NCI-H1436 treated with DMSO at 0.1 percent for 48 hours (cell line): ENCODE results near the gene RYK.

Source experiments
- DNase-seq: peaks from one replicate; lab custom pipeline; 2025; lab: John Stamatoyannopoulos, UW

Gene RYK

GRCh38 chr3:134148534-134148933 is 102.1 kb downstream of the RYK start:
- DNase-seq: no peak

- no peak for DNase-seq
Measured at GRCh38 chr3:134147411-134147810, 103.2 kb downstream of the RYK start.

- no peak for DNase-seq
Measured at GRCh38 chr3:134146666-134147065, 104.0 kb downstream of the RYK start.

- no peak for DNase-seq
Measured at GRCh38 chr3:134145183-134145582, 105.5 kb downstream of the RYK start.

- no peak for DNase-seq
Measured at GRCh38 chr3:134144694-134145093, 106.0 kb downstream of the RYK start.

- no peak for DNase-seq
Measured at GRCh38 chr3:134143828-134144401, 106.7 kb downstream of the RYK start.

- DNase-seq: no peak
Measured at GRCh38 chr3:134136604-134137003, 114.1 kb downstream of the RYK start.

GRCh38 chr3:134134698-134135415 is 115.8 kb downstream of the RYK start:
- no peak for DNase-seq

- no peak for DNase-seq
Measured at GRCh38 chr3:134134240-134134639, 116.4 kb downstream of the RYK start.

GRCh38 chr3:134132961-134133360 is 117.7 kb downstream of the RYK start:
- DNase-seq: no peak

GRCh38 chr3:134126153-134126552 is 124.5 kb downstream of the RYK start:
- DNase-seq: no peak

- no peak for DNase-seq
Measured at GRCh38 chr3:134114726-134115125, 135.9 kb downstream of the RYK start.

- no peak for DNase-seq
Measured at GRCh38 chr3:134111616-134112015, 139.0 kb downstream of the RYK start.

GRCh38 chr3:134110963-134111362 is 139.7 kb downstream of the RYK start:
- no peak for DNase-seq
